ENCODE measurements around the gene ATM.

- TF ChIP-seq HDGF (IDR thresholded peaks at IDR 0.05; ENCODE audit: borderline replicate concordance) (no peak), TARDBP (IDR thresholded peaks at IDR 0.05) (no peak), CTBP1 (IDR thresholded peaks at IDR 0.05; ENCODE audit: borderline replicate concordance) (no peak), ARNT (IDR thresholded peaks at IDR 0.05) (no peak), SUZ12 (IDR thresholded peaks at IDR 0.05) (no peak), SP1 (IDR thresholded peaks at IDR 0.05) (no peak), FOXK2 (IDR thresholded peaks at IDR 0.05) (no peak), ZNF384 (IDR thresholded peaks at IDR 0.05) (no peak), FOXA1 (IDR thresholded peaks at IDR 0.05) (no peak), LEF1 (IDR thresholded peaks at IDR 0.05; ENCODE audit: borderline replicate concordance) (no peak), PKNOX1 (IDR thresholded peaks at IDR 0.05) (no peak)
Measured at GRCh38 chr11:108204929-108205499, 17.9 kb upstream of the ATM start.

All from HEK293T (cell line).